ENCODE measurements around the gene RRP9. TPM values are rescaled to one million over a fixed set of nuclear protein-coding genes. Genes with fewer than 3 reads are reported as not detected.
"Not testable (repeated sequence)": the region's sequence is repeated elsewhere in the genome, so short reads cannot be mapped to it uniquely, and the experiment has no call there.

Gene RRP9
- polyA plus RNA-seq, 1 donor: 17.6 TPM

DNA sequence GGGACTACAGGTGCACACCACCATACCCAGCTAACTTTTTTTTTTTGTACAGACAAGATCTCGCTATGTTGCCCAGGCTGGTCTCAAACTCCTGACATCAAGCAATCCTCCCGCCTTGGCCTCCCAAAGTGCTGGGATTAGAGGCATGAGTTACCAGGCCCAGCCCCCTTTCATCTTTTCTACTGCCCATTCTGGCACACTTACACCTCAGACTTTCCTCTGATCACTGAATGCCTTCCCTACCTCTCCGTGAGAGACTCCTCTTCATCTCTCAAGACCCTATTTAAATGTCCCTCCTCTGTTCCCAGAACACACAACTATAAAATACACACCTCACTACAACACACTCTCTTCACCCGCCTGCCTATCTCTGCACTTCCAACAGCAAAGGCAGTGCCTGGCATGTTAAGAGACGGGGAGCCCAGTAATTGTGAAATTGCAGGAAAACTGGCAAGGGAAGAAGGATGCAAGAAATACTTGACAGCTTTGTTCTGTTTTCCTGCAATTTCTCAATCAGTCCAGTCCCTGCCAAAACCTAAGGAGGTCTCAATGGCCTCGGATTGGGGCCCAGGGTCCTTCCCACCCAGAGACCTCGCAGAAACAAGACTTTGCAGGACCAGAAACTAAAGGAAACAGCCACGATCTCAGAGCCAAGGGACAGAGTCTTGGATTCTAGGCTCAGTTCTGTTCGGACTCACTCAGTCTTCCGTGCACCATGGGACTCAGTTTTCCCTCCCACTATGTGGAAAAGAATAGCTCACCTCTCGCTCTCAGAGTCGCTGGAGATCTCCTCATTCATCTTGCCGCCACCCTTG is 849 bp downstream of the RRP9 start:
- no peak for DNase-seq

DNA sequence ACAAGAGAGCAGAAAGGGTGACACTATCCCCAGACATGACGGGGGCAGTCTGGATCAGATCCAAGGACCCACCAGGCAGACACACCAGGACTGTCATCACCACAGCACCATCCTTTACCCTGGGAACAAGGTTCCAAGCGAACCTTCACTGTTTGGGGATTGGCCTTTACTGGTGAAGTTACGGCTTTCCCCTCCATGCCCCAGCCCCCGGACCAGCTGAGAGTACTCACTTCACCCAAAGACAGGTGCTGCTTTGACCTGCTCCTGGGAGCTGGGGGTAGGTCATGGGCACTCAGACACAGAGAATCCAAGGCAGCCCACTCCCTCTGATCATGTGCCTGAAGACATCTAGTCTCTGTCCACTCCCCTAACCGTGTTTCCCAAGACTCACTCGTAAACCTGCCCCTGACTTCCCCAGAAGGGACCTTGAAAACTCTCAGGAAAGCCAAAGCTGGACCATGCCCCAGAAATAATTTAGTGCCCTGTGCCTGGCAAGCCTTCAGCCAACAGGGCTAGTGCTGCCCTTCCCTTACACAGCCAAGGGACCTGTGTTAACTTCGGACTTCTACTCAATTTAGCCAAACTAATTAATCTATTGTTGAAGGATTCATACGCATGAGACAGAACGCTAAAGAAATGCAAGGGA is 2.8 kb downstream of the RRP9 start:
- DNase-seq: no peak

GRCh38 chr3:51937611-51938450 is 3.9 kb downstream of the RRP9 start:
- no peak for DNase-seq

- no peak for DNase-seq
Observed at GRCh38 chr3:51937014-51937413, 4.7 kb downstream of the RRP9 start.

GRCh38 chr3:51935886-51936755 is 5.6 kb downstream of the RRP9 start:
- no peak for DNase-seq

- no peak for DNase-seq
Observed at GRCh38 chr3:51934991-51935885, 6.5 kb downstream of the RRP9 start.

DNA sequence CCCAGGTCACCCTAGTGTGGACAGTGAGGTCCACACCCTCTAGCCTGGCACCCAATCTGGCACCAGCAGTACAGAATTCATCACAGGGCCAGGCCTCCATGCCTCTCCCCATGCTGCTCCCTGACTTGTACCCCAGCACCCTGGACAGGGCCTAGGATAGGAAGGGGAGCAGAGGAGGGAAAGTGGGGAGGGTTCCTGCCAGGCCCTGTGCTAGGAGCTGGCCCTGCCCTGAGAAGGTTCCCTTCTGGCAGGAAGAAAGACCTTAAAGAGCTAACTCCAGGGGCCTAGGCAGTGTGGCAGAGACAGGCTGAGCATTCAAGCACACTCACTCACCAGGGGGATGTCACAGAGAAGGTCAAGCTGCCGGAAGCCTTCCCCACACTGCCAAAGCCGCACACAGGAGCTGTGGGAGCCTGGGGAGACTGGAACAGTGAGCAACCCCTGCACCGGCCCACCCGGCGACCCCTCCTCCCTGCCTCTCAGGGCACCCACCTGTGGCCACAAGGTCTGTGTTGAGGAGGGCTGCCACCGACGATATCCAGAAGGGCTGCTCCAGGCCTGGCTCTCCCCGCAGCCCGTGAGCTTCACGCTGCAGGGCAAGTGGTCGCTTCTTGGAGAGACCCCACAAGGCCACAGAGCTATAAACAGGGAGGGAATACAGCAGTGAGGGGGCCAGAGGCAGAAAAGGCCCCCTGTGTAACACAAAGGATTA is 7.4 kb downstream of the RRP9 start:
- DNase-seq: no peak

DNA sequence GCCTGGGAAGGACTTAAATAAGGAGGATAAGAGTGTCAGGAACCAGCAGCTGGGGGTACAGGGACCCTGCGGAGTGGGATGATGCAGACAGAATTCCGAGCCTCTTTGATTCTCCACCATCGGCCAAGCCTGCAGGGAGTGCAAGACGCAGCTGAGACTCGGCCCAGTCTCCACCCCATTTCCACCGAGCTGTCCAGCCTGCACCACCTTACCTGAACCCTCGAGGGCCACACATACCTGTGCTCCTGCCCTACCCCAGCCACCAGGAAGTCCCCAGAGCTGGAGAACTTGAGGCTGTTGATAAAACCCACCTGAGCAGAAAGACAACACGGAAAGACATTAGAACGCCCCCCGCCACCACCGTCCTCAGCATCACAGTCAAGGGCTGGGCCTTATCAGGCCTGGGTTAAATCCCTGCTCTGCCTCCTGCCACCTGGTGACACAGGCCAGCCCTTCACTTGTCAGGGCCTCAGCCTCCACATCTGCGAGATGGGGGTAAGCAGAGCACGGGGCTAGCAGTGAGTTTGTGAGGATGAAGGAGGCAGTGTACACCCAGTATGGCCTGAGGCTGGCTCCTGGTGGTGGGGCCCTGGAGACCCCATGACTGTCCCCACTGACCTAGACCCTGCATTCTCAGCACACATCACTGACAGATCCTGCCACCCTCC is 8.1 kb downstream of the RRP9 start:
- DNase-seq: no peak

- no peak for DNase-seq
Observed at GRCh38 chr3:51932471-51933370, 9.0 kb downstream of the RRP9 start.

- DNase-seq: no peak
Observed at GRCh38 chr3:51931756-51932155, 9.9 kb downstream of the RRP9 start.

GRCh38 chr3:51930439-51930838 is 11.3 kb downstream of the RRP9 start:
- no peak for DNase-seq

DNA sequence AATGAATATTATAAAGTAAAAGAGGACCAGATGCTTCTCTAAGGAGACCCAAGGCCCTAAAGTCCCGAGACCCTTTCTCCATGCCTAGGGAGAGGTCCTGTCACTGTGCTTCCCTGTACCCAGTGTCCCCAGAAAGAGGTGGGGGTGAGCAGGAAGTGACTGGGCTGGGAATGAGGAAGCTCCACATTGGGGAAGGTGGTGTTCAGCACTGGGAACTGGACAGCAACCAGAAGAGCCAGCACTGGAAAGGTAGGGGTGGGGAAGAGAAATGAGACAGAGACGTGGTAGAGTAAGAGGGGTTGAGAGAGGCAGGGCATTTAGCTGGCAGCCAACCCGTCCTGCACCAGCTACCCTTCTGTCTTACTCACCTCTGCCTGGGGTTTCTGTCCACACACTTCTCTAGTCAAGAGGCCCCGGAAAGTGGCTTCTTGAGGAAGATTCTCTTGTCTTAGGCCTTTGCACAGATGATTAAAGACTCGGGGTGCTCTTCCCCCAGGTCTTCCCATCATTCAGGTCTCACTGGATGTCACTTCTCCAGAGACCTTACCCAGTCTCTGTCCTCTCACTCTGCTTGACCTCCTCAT is 12.2 kb downstream of the RRP9 start:
- no peak for DNase-seq

DNA sequence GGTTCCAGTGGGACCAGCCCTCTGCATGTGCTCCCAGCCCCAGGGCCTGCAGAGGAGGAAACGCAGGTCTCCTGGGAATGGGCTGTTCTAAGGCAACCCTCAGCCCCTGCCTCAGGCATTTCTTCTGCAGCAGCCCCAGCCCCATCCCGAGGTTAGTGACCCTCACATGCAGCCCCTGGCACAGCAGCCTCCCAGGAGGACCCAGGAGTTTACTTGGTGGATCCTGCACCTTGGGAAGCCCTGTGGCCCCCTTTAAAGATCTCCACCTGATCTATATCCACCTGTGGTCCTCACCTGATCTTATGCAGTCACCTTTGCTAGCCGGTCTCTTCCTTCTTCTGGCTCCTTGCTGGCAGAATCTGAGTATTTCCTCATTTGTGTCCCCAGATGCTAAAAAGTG is 12.7 kb downstream of the RRP9 start:
- not testable (repeated sequence) for DNase-seq

DNA sequence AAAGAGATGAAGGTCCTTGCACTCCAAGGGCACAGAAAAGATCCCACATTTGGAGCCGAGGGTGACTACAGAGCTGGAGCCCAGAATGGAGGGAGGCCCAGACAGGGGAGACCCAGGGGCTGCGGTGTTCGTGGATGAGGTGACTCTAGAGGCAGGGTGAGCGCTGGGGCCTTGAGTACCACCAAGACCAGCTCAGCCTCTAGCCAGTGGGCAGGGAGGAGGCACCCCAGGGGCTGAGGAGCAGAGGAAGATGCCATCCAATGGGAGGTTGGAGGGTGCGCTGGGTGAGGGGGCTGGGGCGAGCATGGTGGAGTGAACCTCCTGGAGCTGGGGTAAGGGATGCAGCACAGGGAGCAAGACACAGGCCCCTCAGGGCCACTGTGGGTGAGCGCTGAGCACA is 13.3 kb downstream of the RRP9 start:
- DNase-seq: no peak

DNA sequence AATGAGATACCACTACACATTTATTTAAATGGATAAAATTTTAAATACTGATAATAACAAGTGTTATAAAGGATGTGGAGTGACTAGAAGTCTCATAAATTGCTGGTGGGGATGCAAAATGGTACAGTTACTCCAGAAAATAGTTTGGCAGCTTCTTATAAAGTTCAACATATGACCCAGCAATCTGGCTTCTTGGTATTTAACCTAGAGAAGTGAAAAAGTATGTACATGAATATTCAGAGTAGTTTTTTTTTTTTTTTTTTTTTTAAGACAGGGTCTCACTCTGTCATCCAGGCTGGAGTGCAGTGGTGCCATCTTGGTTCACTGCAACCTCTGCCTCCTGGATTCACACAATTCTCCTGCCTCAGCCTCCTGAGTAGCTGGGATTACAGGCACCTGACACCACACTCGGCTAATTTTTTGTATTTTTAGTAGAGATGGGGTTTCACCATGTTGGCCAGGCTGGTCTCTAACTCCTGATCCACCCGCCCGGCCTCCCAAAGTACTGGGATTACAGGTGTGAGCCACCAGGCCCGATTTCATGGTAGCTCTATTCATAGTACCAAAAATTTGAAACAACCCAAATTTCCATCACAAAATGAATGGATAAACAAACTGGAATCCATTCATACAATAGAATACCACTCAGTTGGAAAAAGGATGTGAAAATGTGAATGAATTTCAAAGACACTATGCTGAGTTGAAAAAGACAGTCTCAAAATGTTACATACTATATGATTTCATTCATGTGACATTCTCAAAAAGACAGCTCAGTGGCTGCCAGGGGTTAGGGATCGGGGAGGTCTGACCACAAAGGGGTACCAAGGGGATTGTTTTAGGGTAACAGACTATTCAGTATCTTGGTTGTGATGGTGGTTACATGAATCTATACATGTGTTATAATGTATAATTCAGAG is 14.4 kb downstream of the RRP9 start:
- no peak for DNase-seq

DNA sequence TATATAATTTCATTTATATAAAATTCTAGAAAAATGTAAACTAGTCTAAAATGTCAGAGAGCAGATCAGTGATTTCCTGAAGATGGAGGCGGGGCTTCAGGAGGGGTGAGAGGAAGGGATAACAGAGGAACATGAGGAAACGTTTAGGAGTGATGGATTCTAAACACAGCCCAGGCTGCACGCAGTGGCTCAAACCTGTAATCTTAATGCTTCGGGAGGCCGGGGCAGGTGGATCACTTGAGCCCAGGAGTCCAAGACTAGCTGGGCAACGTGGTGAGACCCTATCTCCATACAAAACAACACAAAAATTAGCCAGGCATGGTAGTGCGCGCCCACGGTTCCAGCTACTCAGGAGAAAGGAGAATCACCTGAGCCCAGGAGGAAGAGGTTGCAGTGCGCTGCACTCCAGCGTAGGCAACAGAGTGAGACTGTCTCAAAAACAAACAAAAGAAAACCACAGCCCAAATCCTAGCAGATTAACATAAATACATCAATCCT is 20.6 kb downstream of the RRP9 start:
- DNase-seq: no peak

DNA sequence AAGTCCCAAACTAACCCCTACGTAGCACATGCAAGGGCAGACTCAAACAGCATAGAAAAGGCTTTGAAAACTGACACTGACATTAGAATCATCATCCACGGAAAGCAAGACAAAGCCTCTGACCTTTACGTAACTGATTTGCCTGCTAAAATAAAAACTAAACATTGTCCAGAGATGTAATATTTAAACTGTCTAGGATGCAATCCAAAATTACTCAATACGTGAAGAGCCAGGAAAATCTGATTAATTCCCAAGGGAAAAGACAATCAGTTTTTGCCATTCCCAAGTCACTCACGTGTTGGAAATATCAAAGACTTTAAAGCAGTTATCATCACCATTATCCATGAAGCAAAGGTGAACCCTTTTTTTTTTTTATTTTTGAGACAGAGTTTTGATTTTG is 25.3 kb downstream of the RRP9 start:
- DNase-seq: no peak

Measured in left kidney (tissue), 2 donors.